Ecto neural progenitor cell (in vitro differentiated cells): ENCODE data around the gene C11orf97.
"Not testable (repeated sequence)": the region's sequence is repeated elsewhere in the genome, so short reads cannot be mapped to it uniquely, and the experiment has no call there.

Experiments used
- DNase-seq: peaks from one replicate; pipeline ENCODE4 v3.0.0-alpha.2; 2018; ENCODE audit warnings: low spot score

C11orf97 gene

GRCh38 chr11:94557992-94558391 is 45.7 kb downstream of the C11orf97 start:
- no peak for DNase-seq

- DNase-seq: no peak
Measured at GRCh38 chr11:94558468-94558867, 46.2 kb downstream of the C11orf97 start.

- DNase-seq: no peak
Measured at GRCh38 chr11:94558932-94559331, 46.7 kb downstream of the C11orf97 start.

DNA sequence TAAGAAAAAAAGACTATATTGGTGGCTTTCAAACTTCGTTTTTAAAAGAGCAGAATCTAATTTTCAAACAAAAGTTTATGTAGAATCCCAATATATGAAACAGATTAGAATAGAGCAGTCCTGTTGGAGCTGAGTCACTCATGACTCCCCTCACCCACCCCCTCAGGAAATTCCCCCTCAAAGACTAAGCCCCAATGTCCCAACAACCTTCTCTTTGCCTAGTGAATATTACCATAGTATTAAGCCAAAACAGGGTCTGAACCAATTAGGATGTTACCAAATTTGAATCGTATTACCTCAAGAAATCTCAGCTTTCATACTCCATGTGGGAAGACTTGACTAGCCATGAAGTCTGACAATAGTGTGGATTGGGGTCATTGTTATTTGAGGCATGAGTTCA is 47.1 kb downstream of the C11orf97 start:
- no peak for DNase-seq

DNA sequence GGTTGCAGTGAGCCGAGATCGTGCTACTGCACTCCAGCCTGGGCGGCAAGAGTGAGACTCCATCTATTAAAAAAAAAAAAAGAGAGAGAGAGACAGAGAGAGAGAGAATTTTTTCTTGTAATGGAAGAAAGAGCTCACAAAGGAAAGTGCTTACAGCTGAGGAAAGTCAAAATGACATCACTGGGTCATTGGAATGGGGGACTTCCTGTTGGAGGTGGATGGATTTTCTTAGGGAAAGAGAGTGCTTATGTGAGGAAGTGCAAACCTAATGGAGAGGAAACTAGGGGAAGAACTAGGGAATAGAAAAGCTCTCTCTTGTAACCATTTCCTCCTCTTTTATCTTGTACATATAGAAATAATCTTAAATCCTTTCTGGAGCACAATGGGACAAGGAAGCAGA is 48.6 kb downstream of the C11orf97 start:
- no peak for DNase-seq

- no peak for DNase-seq
Measured at GRCh38 chr11:94563176-94563847, 51.1 kb downstream of the C11orf97 start.

DNA sequence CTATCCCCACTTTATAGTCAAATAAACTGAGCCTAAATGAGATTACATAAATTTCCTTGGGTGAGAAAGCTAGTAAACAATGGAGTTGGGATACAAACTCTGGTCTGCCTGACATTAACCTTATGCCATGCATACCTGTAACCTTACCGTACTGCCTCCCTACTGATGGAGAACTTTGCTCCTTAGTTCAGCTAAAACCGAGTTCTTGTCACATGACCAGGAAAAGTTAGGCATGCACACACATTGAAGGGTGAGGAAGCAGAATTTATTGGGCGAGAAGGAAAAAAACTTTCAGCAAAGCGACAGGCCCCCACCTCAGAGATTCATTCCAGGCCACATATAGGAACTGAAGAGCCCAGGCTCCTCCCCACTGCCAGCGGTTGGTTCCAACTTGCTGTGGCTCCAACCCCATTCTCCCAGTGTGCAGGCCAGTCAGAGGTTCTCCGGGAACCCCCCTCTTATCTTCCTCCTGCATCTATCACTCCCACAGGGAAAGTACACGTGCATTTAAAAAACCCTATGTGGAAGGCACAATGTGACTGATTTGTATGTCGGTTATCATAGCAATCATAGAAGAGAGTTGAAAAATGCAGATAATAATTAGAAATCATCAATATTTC is 51.7 kb downstream of the C11orf97 start:
- DNase-seq: no peak

- DNase-seq: no peak
Measured at GRCh38 chr11:94567181-94567670, 55.0 kb downstream of the C11orf97 start, which contains the start of gene PIWIL4. Gene PIWIL4, plus strand, starts transcription at chr11:94567368. Its CDS starts 151 bp downstream, at chr11:94567519.

DNA sequence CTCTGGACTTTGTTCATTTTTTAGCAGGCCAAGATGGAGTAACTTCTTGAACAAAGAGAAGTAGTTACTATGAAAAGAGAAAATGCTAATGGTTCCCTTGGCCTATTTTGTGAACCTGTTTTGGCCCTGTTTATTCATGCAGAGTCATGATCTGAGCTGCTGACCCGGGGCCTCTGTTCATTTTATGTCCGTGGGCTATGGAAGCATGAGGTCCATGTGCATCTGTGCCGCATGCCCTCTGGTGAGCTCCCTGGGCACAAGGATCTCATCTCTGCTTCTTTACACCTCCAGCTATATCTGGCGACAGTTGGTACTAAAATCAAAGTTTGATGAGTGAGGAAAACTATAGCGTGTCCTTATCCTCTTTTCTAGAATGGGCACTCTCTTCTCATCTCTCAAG is 55.9 kb downstream of the C11orf97 start:
- DNase-seq: no peak

- no peak for DNase-seq
Measured at GRCh38 chr11:94568717-94569116, 56.5 kb downstream of the C11orf97 start.

DNA sequence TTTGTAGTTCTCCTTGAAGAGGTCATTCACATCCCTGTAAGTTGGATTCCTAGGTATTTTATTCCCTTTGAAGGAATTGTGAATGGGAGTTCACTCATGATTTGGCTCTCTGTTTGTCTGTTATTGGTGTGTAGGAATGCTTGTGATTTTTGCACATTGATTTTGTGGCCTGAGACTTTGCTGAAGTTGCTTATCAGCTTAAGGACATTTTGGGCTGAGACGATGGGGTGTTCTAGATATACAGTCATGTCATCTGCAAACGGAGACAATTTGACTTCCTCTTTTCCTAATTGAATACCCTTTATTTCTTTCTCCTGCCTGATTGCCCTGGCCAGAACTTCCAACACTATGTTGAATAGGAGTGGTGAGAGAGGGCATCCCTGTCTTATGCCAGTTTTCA is 60.7 kb downstream of the C11orf97 start:
- not testable (repeated sequence) for DNase-seq

DNA sequence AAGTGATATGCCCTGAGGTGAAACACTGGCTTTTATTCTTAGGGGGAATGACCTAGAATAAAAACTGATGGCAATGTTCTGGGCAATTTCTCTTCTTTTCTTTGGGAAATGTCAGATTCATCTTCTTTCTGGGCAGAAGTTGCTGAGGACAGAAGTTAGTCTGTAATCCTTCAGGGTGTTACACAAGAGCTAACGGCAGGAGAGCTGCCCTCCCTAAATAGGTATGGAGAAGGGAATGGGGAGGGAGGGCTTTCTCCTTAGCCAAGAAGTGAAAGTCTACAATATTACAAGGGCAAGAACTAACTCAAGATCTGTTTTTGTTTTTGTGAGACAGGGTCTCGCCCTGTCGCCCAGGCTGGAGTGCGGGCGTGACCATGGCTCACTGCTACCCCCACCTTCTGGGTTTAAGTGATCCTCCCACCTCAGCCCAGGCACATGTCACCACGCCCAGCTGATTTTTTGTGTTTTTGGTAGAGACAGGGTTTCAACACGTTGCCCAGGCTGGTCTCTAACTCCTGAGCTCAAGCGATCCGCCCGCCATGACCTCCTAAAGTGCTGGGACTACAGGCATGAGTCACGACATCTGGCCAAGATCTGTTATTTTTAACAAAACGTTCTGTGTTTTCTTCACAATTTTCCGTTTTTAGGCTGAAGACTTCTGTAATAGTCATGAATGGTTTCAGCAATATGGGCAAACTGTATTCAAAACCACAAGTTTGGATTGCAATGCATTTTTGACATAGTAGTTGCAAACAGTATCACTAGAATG is 62.1 kb downstream of the C11orf97 start:
- DNase-seq: no peak

- no peak for DNase-seq
Measured at GRCh38 chr11:94576306-94576705, 64.0 kb downstream of the C11orf97 start.

- no peak for DNase-seq
Measured at GRCh38 chr11:94577841-94578240, 65.6 kb downstream of the C11orf97 start.
